Hippocampal formation (tissue), 2 donors: ENCODE data around the gene PIGH.
"Not testable (repeated sequence)": the region's sequence is repeated elsewhere in the genome, so short reads cannot be mapped to it uniquely, and the experiment has no call there.

Experiments
- DNase-seq, 2 donors: peaks; one replicate each; lab custom pipeline; 2025; lab: John Stamatoyannopoulos, UW

Gene PIGH, protein sequence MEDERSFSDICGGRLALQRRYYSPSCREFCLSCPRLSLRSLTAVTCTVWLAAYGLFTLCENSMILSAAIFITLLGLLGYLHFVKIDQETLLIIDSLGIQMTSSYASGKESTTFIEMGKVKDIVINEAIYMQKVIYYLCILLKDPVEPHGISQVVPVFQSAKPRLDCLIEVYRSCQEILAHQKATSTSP

DNA sequence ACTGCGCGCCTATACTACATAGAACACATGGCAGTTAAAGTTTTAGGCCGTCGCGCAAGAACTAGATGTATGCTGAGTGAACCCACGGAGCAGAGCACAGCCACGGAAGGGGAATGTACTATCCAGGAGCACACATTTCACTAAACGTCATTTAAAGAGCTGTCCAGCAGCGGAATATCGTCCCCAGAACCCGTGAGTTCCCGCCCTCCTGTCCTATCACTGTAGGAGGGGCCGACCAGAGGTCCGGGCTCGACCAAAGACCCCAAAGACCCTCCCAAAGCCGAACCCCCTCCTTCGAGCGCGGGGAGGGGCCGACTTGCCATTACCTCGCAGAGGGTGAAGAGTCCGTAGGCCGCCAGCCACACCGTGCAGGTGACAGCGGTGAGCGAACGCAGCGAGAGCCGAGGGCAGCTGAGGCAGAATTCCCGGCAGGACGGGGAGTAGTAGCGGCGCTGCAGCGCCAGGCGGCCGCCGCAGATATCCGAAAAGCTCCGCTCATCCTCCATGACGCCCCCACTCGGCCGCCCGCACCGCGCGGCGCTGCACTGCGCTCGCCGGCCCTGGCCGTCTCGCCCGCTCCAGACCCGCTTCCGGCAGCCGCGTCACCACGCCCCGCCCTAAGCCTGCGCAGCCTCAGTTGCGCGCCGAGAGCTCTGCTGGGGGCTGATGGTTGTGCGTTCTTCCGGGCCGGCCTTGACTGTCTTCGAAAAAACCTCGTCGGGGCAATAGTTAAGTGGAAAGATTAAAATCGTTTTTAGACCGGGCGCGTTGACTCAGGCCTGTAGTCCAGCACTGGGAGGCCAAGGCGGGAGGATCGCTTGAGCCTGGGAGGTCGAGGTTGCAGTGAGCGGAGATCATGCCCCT is at the start of gene PIGH:
Gene PIGH, minus strand, starts transcription at position 571 of the 864 bp plus-strand sequence. Its CDS starts 65 bp downstream, at position 506.
- peak; percentile 86 to 89 for DNase-seq

DNA sequence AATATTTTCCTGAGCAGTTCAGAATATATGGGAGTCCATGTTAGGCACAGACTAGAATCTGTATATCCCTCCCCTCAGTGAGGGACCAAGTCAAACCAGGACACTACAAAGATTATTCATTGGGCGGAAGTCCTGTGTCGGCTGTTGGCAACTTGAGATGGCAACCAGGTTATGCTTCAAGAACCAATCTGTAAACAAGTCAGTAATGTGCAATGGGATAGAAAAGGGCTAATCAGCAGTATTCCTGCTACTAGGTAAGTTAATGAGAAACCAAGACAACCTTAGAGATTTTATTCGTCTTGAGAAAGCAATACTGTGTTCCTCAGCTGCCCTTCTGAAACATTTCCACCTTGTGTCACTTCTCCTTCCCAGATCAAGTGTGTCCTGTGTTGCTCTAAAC is 46.1 kb upstream of the PIGH start:
- no peak for DNase-seq

DNA sequence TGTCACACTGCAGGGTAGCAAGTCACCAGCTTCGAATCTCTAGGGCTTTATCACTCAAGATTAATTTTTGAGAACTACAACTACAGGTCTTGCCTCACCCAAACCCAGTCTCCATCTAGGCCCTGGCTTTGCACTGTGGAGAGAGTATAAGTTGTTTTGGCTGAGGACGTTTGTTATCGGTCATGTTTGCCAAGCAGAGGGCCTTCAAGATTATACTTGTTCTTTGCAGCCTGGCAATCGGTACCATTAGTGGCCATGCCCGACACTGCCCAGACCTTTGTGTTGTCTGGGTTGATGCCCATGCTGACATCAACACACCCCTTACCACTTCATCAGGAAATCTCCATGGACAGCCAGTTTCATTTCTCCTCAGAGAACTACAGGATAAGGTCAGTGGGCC is 45.3 kb upstream of the PIGH start:
- no peak for DNase-seq

DNA sequence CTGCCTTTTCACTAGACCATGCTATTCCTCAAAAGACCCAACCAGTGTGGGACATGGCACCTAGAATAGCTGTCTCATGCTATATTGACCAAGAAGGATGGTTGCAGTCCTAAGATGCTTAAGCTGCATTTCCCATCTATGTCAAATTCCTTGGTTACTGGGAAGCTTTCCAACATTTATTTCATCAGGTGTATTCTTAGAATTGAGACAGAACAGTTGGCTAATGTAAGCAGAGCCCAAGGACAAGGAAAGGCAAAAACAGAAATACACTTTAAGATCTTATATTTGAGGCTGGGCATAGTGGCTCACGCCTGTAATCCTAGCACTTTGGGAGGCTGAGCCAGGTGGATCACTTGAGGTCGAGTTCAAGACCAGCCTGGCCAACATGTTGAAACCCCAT is 44.4 kb upstream of the PIGH start:
- no peak for DNase-seq

DNA sequence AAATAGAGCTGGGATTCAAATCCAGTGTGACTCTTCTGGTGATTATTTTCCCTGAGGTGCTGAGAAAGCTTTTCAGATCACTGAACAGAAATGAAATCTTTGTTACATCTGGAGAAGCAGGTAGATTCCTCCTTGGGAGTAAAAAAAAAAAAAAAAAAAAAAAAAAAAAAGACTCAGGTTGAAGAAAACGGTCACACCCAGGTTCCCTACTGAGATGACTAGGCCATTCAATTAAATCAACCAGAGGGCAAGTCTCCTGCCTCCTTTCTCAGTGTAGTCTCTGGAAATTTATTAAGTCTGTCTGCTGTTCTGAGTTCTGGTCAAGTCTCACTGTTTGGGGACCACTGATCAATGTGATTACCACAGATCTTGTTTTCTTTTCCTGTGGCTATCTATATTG is 43.6 kb upstream of the PIGH start:
- no peak for DNase-seq

DNA sequence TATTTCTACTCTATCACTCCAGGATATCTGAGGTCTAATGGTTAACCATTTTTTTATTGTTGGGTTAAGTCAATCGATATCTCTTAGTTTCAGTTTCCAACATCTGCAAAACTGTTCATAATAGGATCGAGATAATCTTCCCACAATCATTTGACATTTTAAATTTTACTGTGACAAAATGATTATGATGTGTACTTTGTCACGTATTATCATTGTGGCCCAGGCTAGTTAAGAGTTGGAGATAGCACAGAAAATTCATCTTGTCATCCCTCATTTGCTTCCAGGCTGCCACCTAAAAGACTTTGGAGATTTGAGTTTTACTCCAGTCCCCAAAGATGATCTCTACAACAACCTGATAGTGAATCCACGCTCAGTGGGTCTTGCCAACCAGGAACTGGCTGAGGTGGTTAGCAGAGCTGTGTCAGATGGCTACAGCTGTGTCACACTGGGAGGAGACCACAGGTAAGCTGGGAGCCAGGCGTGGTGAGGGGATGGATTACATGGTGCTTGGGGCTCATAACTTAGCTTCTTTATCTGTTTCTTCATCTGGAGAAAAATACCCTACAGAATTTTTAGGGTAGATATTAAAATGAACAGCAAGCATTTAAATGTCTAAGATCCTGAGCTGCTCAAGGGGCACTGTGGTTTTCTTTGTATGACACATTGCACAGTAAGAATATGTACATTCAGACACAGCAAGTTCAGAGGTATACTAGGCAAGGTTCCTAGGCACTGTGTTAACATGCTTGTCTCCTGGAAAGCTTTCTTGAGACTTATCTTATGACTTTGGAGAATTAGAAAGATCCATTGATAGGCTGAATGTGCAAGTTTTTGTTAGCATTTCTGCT is 42.1 kb upstream of the PIGH start:
- DNase-seq = no peak

DNA sequence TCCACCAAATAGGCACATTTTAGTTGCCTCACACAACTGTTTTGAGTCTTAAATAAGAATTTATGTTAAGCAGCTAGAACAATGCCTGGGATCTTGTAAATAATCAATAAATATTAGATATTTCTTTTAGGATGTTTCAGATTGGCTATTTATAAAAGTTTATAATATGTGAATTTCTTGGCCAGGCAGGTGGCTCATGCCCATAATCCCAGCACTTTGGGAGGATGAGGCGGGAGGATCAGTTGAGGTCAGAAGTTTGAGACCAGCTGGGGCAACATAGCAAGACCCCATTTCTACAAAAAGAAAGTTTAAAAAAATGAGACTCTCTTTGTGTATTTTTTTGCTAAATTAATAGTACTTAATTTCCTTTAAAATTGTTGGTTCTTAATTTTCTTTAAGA is 41.4 kb upstream of the PIGH start:
- DNase-seq = no peak

DNA sequence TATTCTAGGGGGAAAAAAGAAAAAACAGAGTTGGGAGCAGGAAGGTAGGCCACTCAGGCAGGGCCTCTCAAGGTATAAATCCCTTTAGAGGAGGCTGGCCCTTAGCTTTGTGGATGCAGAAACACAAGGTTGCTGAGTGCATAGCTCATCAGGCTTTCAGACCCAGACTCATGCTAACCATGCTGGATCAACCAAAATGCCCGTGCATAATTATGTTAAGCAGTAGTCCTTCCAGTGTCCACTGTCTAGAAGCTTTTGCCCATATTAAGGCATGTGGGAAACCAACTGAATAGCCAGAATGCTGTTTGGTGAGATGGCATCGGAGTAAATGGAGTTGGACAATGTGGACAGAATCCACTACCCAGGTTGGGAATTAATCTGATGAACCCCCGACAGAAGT is 38.6 kb upstream of the PIGH start:
- no peak for DNase-seq

DNA sequence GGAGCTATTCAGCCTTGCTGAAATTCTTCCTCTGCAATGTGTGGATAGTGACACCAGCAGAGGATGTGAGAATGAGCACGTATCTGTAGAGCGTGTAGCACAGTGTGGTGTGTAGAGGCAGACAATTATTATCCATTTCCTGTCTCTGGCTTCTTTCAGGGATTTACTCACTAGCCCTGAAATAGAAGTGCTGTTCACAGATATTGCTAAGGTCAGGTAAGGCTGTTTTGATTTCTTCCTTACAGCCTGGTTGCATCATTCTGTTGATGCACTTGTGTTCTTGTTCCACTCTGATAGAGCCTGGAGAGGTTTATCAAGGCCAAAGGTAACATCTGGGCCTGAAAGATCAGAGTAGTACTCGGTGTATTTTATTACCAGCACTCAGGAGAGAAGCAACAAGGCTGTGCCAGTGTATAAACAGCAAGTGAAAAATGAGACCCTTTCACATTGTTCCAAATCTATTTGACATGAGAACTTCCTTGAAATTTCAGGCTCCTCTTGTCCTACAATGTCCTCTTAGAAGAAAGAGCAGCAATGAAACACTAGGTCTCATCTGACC is 36.4 kb upstream of the PIGH start:
- DNase-seq = no peak

DNA sequence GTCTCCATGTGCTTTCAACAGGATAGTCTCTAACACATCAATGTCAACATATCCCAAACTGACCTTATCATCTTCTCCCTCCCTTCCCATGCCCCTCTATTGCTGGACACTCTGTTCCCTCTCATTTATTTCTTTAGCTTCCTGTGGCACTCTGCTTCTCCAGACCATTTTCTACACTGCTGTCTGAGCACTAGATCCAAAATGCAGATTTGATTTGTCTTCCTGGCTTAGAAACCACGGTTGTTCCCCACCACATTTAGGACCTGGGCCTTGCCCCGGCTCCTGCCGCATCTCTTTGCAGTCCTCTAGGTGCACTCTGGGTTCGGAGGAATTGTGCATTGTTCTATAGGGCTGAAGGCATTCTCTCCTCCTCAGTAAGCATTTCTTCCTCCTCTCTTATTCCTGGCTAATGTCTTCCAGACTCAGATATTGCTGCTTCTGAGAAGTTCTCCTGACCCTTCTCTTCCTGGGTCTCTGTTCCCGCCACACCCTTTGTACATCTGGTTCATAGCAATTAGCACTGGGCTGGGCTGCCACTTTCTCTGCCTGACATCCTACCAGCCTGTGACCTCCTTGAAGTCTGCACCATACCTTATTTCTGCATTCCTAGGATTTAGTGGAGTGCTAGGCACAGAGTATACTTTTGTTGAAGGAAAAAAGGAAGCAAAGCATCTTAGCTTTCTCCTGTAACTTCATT is 33.5 kb upstream of the PIGH start:
- no peak for DNase-seq

DNA sequence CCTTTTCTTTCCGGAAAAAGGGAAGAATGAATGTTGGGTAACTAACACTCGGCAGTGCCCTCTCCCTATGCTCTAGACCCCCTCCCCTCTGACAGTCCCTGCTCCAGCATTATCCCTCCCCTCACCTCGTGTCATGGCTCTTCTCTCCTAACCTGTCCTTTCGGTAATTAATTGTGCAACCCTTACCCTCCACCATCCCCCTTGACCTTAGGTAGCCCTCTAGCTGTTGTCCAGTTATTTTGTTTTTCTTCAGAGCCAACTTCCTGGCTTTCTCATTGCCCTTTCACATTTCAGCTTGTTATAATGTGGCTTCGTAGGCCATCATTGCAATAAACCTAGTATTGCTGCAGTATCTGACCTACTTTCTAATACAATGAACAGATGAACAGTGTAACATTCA is 30.9 kb upstream of the PIGH start:
- no peak for DNase-seq

DNA sequence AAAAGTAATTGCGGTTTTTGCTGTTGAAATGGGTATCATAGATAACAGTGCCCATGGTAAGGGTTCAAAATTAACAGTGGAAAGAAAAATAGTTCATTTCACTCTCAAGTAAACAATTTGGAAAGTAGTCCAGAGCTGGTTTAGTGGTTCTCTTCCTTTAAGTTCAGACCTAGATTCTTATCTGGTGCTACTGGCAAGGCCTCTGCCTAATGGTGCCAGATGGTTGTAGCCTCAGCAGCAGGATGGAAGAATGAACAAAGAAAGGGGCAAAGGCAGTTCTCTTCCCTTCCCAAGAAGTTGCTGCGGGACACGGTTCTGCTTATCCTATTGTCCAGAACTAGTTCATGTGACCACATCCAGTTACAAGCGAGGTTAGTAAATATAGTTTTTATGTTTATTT is 30.1 kb upstream of the PIGH start:
- no peak for DNase-seq

DNA sequence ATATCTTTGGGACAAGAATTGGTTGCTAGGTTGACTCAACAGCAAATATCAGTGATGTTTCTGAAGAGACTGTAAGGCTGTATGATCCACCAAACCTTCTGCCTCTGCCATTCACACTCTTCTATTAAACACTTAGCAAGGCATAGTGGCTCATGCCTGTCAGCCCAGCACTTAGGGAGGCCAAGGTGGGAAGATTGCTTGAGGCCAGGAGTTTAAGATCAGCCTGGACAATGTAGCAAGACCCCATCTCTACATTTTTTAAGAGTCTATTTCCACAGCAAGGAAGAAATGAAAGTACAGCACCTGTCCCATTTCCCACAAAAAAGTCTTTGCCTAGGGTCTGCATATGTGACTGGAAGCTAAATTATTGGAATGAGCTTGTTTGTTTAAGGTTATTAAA is 27.5 kb upstream of the PIGH start:
- DNase-seq = no peak

DNA sequence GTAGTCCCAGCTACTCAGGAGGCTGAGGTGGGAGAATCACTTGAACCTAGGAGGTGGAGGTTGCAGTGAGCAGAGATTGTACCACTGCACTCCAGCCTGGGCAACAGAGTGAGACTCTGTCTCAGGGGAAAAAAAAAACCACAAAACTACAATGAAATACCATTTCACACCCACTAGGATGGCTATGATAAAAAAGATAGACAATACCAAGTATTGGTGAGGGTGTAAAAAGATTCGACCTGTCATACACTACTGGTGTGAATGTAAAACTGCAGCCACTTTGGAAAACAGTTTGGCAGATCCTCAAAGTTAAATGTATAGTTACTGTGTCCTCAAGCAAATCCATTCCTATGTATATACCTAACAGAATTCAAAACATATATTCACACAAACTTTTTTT is 26.1 kb upstream of the PIGH start:
- not testable (repeated sequence) for DNase-seq

DNA sequence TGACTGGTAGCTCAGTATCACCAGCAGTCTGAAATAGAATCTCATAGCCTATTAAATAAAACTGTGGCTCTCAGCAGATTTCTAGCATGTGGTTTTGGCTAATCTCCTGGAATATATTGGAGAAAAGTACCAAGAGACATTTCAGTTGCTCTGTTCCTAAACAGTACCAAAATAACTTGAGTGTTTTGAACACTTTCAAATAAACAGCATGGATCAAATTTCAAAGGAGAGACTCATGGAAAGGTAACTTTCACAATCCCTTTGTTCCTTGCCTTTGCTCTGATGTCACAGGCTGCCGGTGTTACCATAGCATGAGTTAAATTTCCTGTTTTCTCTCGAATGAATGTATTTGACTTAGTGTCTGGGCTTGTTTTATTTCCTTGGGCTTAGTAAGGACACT is 23.0 kb upstream of the PIGH start:
- DNase-seq = peak in 1 of 2 donors; percentile 38

DNA sequence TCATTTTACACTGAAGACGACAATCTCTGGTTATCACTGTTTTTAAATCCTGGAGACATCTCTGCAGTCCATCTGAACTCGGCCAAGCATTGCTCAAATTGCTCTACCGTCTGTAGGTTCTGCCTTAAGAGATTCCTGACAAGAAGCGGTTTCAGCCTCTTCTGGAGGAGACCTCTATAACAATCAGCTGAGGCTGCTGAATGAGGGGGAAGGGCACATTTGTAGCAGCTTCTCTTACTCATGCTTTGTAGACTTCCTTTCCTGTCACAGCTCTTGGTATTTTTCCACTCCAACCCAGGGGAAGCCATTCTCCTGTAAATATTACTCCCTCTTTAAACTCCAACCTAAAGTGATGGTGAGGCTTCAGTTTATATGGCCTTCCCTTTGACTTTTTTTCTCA is 22.6 kb upstream of the PIGH start:
- DNase-seq = peak in 1 of 2 donors; percentile 9

DNA sequence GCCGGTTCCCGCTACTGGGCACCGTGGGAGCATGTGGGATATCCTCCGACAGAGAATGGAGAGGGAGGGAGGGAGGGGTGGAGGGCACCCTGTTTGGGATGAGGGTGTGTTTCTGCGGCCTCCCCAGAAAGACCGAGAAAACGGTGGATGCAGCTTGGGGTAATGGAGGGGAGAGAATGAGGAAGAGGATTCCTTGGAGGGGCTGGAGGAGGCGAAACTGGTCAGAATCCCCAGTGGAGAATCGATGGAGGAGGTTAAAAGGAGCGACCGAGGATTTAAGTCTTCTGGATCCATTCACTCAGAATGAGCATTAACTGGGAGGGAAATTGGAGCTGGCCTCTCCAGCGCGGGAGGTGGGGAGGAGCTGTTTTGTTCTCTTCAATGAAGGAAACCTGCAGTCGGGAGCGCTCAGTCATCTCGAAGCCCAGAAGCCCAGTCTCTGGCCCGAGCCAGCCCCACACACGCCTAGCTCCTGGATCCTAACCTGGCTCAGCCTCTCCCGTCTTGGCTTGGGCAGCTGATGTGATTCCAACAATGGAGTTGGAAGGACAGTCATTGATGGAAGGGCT is 20.2 kb upstream of the PIGH start:
- peak; percentile 10 to 14 for DNase-seq

DNA sequence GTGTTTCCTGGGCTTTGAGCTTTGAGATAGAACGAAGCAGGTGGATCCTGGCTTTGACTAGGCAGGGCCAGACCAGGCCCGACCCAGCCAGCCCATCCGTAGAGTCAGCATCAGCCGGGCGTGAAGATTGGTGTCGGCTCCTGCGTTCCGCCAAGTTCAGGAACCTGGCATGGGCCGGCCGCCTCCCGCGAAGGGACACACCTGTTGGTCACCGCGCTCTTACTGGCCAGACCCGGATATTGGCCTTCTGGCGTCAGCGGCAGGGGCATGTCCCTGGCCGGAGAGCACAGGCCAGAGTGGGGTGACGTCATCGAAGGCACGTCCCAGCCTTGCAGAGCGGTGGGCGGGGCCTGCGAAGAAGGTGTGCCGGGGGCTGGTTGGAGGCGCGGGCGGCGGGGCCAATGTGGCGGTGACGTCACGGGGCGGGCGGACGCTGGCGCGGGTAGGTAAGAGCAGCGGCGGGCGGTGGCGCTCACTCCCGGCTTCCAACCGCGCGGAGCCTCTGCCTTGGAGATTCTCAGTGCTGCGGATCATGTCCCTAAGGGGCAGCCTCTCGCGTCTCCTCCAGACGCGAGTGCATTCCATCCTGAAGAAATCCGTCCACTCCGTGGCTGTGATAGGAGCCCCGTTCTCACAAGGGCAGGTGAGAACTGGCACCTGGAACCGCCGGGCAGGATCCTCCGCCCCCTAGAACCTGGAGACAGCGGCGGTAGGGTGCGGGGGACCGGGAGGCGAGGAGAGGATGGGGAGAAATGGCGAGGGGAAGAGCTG is 19.6 kb upstream of the PIGH start, which contains the start of gene ARG2:
Gene ARG2, plus strand, starts transcription at position 475 of the 771 bp plus-strand sequence. Its CDS starts 58 bp downstream, at position 533.
- peak; percentile 83 to 85 for DNase-seq

DNA sequence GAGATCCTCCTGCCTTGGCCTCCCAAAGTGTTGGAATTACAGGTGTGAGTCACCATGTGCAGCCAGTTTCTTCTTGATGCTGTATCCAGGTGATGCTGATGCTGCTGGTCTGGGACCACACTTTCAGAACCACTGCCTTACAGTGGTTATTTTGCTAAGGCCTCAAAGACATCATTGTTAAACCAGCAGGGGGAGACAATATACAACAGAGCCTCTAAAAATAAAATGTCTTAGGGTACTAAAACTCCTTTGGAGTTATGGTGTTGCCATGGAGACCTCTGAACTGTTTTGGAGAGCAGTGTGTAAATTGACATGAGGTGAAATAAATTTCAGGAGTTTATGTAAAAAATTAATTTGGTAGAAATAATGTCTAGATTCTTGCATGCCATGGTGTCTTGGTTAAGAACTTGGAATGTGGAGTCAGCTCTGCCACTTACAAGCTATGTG is 18.6 kb upstream of the PIGH start:
- peak in 1 of 2 donors; percentile 66 for DNase-seq

DNA sequence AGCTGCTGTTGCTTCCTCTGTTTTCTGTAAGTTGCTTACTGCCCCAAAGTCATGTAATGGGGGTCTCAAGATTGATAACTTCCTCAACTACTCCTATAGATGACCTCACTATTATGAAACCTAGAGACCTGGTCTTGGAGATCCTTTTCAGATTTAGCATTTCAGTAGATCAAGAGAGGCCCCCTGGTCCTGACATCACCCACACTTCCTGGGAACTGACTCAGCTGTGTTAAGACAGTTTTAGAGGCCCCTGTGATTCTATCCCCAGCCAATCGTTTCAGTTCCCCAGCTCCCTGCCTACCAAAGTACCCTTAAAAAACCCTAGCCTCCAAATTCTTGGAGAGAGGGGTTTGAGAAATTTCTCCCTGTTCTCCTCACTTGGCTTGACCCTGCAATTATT is 10.4 kb upstream of the PIGH start:
- DNase-seq = no peak
